22Rv1 (cell line): ENCODE measurements around the gene KCTD19.
A peak's percentile ranks its signal among the peaks of the same experiment; 100 is the strongest.

Source experiments
- H3K27ac ChIP-seq: fragments of 450-650 bp; 2 replicates; pipeline ENCODE4 v1.5.1; 2017
- ZFX ChIP-seq: fragments of 450-650 bp; IDR thresholded peaks from 2 replicates; pipeline ENCODE4 v1.6.1; 2017; ENCODE audit warnings: antibody characterized with exemption, borderline replicate concordance
- TF ChIP-seq, protein P1 (sequence below): fragments of 450-650 bp; IDR thresholded peaks from 2 replicates; pipeline ENCODE4 v1.5.1; 2017; ENCODE audit warnings: mild to moderate bottlenecking

Gene KCTD19

DNA sequence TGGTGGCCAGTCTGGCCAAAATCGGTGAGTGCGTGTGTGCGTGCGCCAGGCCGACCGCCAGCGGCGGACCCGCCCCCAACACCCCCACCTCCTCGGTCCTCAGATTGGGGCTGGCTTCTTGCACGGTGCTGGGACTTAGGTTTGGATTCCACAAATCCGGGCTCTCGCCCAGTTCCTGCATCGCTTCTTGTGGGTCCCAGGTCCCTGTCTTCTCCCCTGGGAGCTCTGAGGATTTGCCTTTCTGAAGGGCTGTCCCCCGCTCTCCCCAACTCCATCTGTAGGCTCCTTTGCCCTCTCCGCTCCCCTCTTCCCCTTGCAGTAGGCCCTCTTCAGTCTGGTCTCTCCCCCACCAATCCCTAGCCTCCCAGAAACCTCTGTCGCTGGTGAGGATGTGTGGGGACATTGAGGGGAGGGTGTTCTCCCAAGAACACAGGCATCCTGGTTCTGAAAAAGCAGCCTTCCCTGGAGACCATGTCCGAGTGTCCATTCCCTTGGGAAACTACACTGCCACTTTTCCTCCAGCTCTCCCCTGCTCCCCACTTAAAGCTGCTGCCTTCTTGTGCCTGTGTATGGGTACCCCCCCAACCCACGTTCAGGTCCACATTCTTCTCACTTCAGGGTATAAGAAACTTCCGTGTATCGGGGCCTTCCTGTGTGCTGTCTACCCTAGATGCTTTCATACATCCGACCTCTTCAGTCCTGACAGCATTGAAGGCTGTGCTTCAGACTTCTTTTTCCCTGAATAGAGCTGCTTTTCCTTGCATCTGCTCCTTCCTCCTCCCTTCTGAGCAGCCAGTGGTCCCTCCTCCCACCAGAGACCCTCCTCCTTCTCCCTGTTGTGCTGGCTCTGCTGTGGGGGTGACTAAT lies 77.1 kb downstream of the KCTD19 start:
- no peak overlapping the region for H3K27ac ChIP-seq
- no peak for TF ChIP-seq ZFX
- TF ChIP-seq, protein P1, sequence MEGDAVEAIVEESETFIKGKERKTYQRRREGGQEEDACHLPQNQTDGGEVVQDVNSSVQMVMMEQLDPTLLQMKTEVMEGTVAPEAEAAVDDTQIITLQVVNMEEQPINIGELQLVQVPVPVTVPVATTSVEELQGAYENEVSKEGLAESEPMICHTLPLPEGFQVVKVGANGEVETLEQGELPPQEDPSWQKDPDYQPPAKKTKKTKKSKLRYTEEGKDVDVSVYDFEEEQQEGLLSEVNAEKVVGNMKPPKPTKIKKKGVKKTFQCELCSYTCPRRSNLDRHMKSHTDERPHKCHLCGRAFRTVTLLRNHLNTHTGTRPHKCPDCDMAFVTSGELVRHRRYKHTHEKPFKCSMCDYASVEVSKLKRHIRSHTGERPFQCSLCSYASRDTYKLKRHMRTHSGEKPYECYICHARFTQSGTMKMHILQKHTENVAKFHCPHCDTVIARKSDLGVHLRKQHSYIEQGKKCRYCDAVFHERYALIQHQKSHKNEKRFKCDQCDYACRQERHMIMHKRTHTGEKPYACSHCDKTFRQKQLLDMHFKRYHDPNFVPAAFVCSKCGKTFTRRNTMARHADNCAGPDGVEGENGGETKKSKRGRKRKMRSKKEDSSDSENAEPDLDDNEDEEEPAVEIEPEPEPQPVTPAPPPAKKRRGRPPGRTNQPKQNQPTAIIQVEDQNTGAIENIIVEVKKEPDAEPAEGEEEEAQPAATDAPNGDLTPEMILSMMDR: no peak

DNA sequence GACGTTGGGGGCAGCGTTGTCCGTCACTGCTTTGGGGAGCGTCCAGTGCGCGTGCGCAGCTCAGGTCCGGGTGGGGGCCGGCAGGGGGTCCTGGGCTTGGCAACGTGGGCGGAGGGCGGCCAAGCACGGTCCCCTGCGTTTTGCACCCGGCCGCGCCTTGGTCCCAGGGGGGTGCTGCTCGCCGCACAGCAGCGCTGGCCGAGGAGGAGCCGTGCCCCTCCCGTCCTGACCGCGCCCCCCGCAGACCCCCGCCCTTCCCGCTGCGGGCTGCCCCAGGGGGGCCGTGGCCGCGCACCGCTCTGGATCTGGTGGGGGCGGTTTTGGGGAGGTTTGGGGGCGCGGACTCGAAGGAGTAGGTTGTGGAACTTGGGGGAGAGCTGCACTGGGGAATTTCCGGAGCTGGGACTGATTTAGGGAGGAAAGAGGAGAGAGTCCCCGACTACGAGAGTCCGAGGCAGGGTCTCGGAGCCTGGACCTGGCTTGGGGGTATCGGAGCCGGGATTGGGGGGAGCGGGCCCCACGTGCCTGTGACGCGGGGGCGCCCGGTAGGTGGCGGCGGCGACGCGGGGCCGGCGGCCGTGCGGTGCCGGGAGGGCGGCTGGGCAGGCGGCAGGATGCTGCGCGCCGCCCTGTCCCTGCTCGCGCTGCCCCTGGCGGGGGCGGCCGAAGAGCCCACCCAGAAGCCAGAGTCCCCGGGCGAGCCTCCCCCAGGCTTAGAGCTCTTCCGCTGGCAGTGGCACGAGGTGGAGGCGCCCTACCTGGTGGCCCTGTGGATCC lies 78.0 kb downstream of the KCTD19 start, which contains the start of gene SLC9A5:
TSS of gene SLC9A5 (plus strand) at position 579 of the 777 bp plus-strand sequence. CDS start at position 615, 36 bp downstream.
- no peak within 1 kb of the TSS for H3K27ac ChIP-seq
- TF ChIP-seq, protein P1: peak; percentile 59
- no peak for TF ChIP-seq ZFX

DNA sequence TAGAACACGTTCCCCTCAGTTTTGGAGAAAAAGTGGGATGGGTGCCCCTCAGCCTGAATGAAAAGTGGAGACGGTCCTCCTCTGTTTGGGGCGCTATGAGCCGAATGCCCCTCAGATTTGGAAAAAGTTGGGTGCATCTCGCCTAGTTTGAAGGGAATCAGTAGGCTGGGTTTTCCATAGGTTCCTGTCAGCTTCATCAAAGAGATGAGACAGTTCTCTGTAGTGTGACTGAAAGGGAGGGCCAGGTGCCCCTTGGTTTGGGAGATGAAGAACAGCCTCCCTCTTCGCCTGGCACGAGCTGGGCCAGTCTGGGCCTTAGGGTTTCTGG lies 78.5 kb downstream of the KCTD19 start:
- H3K27ac ChIP-seq: no peak overlapping the region
- no peak for TF ChIP-seq ZFX
- TF ChIP-seq, protein P1: no peak

DNA sequence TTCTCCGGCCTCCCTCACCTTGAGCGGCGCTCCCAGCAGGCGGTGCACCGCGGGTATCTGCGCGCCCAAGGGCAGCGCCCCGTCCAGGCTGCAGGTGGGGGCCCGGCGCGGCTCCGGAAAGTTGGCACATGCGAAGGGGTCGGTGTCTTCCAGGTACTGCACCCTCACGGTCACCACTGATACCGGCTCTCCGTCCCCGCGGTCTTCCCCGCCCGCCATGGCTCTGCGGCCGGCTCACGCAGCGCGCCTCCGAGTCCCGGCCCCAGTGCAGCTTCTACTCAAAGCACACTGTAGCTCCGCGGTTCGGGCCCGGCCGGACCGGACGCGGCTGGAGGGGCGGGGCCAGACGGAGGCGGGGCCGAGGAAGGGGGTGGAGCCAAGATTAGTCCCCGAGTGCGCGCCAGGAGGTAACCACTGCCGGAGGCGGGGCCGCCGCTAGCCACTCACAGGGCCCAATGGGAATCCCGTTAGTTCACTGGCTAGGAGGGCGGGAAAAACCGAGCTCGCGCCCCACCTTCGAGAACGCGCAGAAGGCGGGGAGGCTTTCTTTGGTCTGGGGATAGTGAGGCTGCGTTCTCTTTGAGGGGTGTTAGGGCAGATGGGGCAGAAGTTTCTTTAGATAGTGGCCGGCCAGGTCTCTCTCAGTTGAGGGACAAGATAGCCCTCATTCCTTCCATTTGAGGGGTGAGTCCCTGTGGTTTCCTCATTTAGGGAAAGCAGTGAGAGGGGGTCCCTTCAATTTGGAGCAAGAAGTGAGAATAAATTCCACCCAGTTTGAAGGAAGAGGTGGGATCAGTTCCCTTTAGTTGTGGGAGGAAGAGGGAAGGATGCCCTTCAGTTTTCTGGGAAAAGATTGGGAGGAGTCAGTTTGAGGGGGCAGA lies 79.1 kb downstream of the KCTD19 start, which contains the start of gene FHOD1:
TSS of gene FHOD1 (minus strand) at position 290 of the 881 bp plus-strand sequence. CDS start at position 219, 71 bp downstream.
- peak within 1 kb of the TSS; percentile 87 for H3K27ac ChIP-seq
- no peak for TF ChIP-seq ZFX
- TF ChIP-seq, protein P1: no peak

DNA sequence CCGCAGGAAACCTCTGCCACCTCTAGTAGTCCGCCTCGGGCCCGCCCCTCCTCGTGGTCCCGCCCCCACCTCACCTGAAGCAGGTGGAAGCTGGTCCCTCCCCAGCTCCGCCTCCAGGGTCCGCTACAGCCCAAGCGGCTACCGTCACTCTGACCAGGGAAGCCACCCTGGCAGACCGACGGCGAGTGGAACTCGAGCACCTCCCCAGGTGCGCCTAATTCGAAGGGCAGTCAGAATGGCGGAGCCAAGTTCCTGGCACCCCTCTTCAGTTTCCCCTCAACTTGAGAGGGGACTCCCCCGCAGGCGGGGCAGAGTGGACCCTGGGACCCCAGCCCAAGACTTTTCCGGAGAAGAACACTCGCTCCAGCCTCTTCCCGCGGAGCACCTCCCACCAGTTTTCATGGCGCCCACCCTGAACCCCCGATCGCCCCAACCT lies 79.8 kb downstream of the KCTD19 start:
- H3K27ac ChIP-seq: peak overlapping the region; percentile 87

DNA sequence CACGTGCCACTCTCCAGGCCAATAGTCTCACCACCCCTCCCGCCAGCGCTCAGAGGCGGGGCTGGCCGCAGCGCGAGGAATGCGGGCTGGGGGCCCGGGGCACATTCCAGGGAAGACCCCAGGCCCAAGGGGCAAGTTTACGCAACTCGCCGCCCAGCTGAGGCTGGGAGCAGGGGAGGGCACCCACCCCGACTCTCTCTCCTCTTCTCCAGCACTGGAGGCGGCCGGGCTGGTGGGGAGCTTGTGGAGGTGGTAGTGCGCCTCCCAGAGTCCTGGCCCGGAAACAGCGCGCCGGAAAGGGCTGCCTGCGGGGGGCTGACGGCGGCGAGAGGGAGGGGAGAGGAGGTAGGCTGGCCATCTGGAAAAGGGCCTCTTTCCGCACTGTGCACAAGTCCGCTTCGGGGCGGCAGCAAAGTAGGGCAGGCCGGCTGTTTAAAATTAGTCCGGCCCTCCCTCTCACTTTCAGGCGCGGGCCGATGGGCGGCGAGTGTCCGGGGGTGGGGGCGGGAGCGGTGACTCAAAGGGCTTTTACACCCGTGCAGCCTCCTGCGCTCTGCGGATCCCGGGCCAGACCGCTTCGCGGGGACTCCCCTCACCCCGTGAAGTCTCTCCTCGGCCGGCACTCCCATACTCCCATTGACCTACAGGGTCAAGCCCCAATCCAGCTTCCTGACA lies 80.3 kb downstream of the KCTD19 start:
- no peak for TF ChIP-seq ZFX
- TF ChIP-seq, protein P1: peak; percentile 19; the same call in 1 of the 2 replicates
- peak overlapping the region; percentile 87 for H3K27ac ChIP-seq

More for the DNA sequence above, 79.8 kb downstream of the KCTD19 start:
- no peak for TF ChIP-seq ZFX
- TF ChIP-seq, protein P1: peak; percentile 35; the same call in 1 of the 2 replicates
